ENCODE results near the gene CPA5. TPM values are rescaled to one million over a fixed set of nuclear protein-coding genes. Genes with fewer than 3 reads are reported as not detected.
A peak's percentile ranks its signal among the peaks of the same experiment; 100 is the strongest.

The CPA5 gene
- total RNA-seq (2014; rRNA removed; shearing (Covaris generic)) = not detected in 2 replicates

- no peak for DNase-seq (ENCODE audit: low read depth)
Observed at GRCh38 chr7:130344271-130344866, at the start of gene CPA5. TSS of gene CPA5 (plus strand) at chr7:130344816. CDS start at chr7:130346486, 1,670 bp downstream.

GRCh38 chr7:130296221-130296951 lies 48.2 kb upstream of the CPA5 start:
- no peak for DNase-seq (ENCODE audit: low read depth)

- DNase-seq (ENCODE audit: low read depth) = no peak
Observed at GRCh38 chr7:130297628-130298543, 46.7 kb upstream of the CPA5 start.

- DNase-seq (ENCODE audit: low read depth) = no peak
Observed at GRCh38 chr7:130298544-130299326, 45.9 kb upstream of the CPA5 start.

GRCh38 chr7:130299866-130300265 lies 44.8 kb upstream of the CPA5 start:
- no peak for DNase-seq (ENCODE audit: low read depth)

- DNase-seq (ENCODE audit: low read depth) = no peak
Observed at GRCh38 chr7:130301501-130302020, 43.1 kb upstream of the CPA5 start.

- DNase-seq (ENCODE audit: low read depth) = no peak
Observed at GRCh38 chr7:130302649-130303048, 42.0 kb upstream of the CPA5 start.

- DNase-seq (ENCODE audit: low read depth) = no peak
Observed at GRCh38 chr7:130303127-130303526, 41.5 kb upstream of the CPA5 start.

- no peak for DNase-seq (ENCODE audit: low read depth)
Observed at GRCh38 chr7:130303551-130303950, 41.1 kb upstream of the CPA5 start.

GRCh38 chr7:130303982-130304381 lies 40.6 kb upstream of the CPA5 start:
- no peak for DNase-seq (ENCODE audit: low read depth)

GRCh38 chr7:130304878-130305277 lies 39.7 kb upstream of the CPA5 start:
- DNase-seq (ENCODE audit: low read depth) = no peak

GRCh38 chr7:130305433-130306042 lies 39.1 kb upstream of the CPA5 start:
- no peak for DNase-seq (ENCODE audit: low read depth)

- no peak for DNase-seq (ENCODE audit: low read depth)
Observed at GRCh38 chr7:130309986-130310385, 34.6 kb upstream of the CPA5 start.

GRCh38 chr7:130314305-130314704 lies 30.3 kb upstream of the CPA5 start:
- no peak for DNase-seq (ENCODE audit: low read depth)

- no peak for DNase-seq (ENCODE audit: low read depth)
Observed at GRCh38 chr7:130319541-130319940, 25.1 kb upstream of the CPA5 start.

- peak; percentile 73 for DNase-seq (ENCODE audit: low read depth)
Observed at GRCh38 chr7:130321542-130322229, 22.9 kb upstream of the CPA5 start.

- DNase-seq (ENCODE audit: low read depth) = peak; percentile 40
Observed at GRCh38 chr7:130322615-130323014, 22.0 kb upstream of the CPA5 start.

GRCh38 chr7:130324306-130324943 lies 20.2 kb upstream of the CPA5 start:
- DNase-seq (ENCODE audit: low read depth) = peak; percentile 65

GRCh38 chr7:130329681-130330080 lies 14.9 kb upstream of the CPA5 start:
- no peak for DNase-seq (ENCODE audit: low read depth)

All from M059J (cell line).